ENCODE results near the gene VCX2.
"Not testable (repeated sequence)": the region's sequence is repeated elsewhere in the genome, so short reads cannot be mapped to it uniquely, and the experiment has no call there.

Gene VCX2

GRCh38 chrX:8171169-8171568 lies at the start of gene VCX2:
VCX2 (minus strand) TSS chrX:8171267; CDS start chrX:8170643, 624 bp downstream.
- DNase-seq (ENCODE audit: low spot score), result not testable (repeated sequence)

GRCh38 chrX:8204943-8205342 lies 33.9 kb upstream of the VCX2 start:
- no peak for DNase-seq (ENCODE audit: low spot score)

- no peak for DNase-seq (ENCODE audit: low spot score)
These were observed 33.3 kb upstream of the VCX2 start for GRCh38 chrX:8204169-8204935.

GRCh38 chrX:8201896-8202331 lies 30.8 kb upstream of the VCX2 start:
- no peak for DNase-seq (ENCODE audit: low spot score)

- DNase-seq (ENCODE audit: low spot score), result no peak
These were observed 25.7 kb upstream of the VCX2 start for GRCh38 chrX:8196776-8197175.

GRCh38 chrX:8194216-8194615 lies 23.1 kb upstream of the VCX2 start:
- DNase-seq (ENCODE audit: low spot score), result no peak

- no peak for DNase-seq (ENCODE audit: low spot score)
These were observed 21.2 kb upstream of the VCX2 start for GRCh38 chrX:8192276-8192675.

- no peak for DNase-seq (ENCODE audit: low spot score)
These were observed 20.0 kb upstream of the VCX2 start for GRCh38 chrX:8191022-8191421.

GRCh38 chrX:8190341-8190830 lies 19.3 kb upstream of the VCX2 start:
- DNase-seq (ENCODE audit: low spot score), result no peak

- no peak for DNase-seq (ENCODE audit: low spot score)
These were observed 18.2 kb upstream of the VCX2 start for GRCh38 chrX:8189096-8189830.

- no peak for DNase-seq (ENCODE audit: low spot score)
These were observed 12.3 kb upstream of the VCX2 start for GRCh38 chrX:8183346-8183745.

- DNase-seq (ENCODE audit: low spot score), result peak; percentile 4
These were observed 8.6 kb upstream of the VCX2 start for GRCh38 chrX:8179656-8180055.

GRCh38 chrX:8154011-8154410 lies 17.1 kb downstream of the VCX2 start:
- DNase-seq (ENCODE audit: low spot score), result not testable (repeated sequence)

GRCh38 chrX:8147226-8147625 lies 23.8 kb downstream of the VCX2 start:
- DNase-seq (ENCODE audit: low spot score), result no peak

GRCh38 chrX:8144925-8145324 lies 26.1 kb downstream of the VCX2 start:
- DNase-seq (ENCODE audit: low spot score), result no peak

- no peak for DNase-seq (ENCODE audit: low spot score)
These were observed 29.2 kb downstream of the VCX2 start for GRCh38 chrX:8141896-8142295.

- DNase-seq (ENCODE audit: low spot score), result no peak
These were observed 29.9 kb downstream of the VCX2 start for GRCh38 chrX:8140986-8141744.

- DNase-seq (ENCODE audit: low spot score), result no peak
These were observed 31.4 kb downstream of the VCX2 start for GRCh38 chrX:8139716-8140115.

GRCh38 chrX:8138252-8138651 lies 32.8 kb downstream of the VCX2 start:
- no peak for DNase-seq (ENCODE audit: low spot score)

GRCh38 chrX:8126648-8127047 lies 44.4 kb downstream of the VCX2 start:
- DNase-seq (ENCODE audit: low spot score), result no peak

GRCh38 chrX:8126092-8126491 lies 45.0 kb downstream of the VCX2 start:
- DNase-seq (ENCODE audit: low spot score), result no peak

- no peak for DNase-seq (ENCODE audit: low spot score)
These were observed 45.5 kb downstream of the VCX2 start for GRCh38 chrX:8125566-8125965.

GRCh38 chrX:8122538-8122937 lies 48.5 kb downstream of the VCX2 start:
- DNase-seq (ENCODE audit: low spot score), result no peak
